Brain microvascular endothelial cell (primary cell): ENCODE measurements around the gene TIAM2.
A peak's percentile ranks its signal among the peaks of the same experiment; 100 is the strongest.

ENCODE experiments used
- DNase-seq: peaks from one replicate; pipeline ENCODE4 v3.0.0-alpha.2; 2020
- H3K27ac ChIP-seq: fragments of 250-450 bp; sonication (Bioruptor Pico); 2 replicates; pipeline ENCODE4 v1.5.1; 2020; ENCODE audit warnings: mild to moderate bottlenecking, moderate library complexity
- H3K27me3 ChIP-seq: fragments of 250-450 bp; sonication (Bioruptor Pico); replicated peaks from 2 replicates; pipeline ENCODE4 v1.5.1; 2020; ENCODE audit warnings: mild to moderate bottlenecking
- H3K36me3 ChIP-seq: fragments of 250-450 bp; sonication (Bioruptor Pico); replicated peaks from 2 replicates; pipeline ENCODE4 v1.5.1; 2020; ENCODE audit warnings: mild to moderate bottlenecking
- H3K4me3 ChIP-seq: 2 replicates; pipeline ENCODE4 v1.5.1; 2011; ENCODE audit warnings: low read depth, mild to moderate bottlenecking, control low read depth, low read length, moderate library complexity
- in situ Hi-C: cut with HindIII; loops from 2 replicates; pipeline ENCODE4 v1.10.0; 2017; ENCODE audit warnings: low sequenced_read_pairs, low pct_ligation_motif_present
- TF ChIP-seq, protein P1 (sequence below): IDR thresholded peaks from 2 replicates; pipeline ENCODE4 v1.5.1; 2011; ENCODE audit warnings: low read depth, mild to moderate bottlenecking, moderate library complexity, low read length, control low read depth, inconsistent platforms; ENCODE audit errors: missing control alignments

The TIAM2 gene

GRCh38 chr6:155248008-155249001, 253.2 kb downstream of the TIAM2 start:
- no peaks in the 10 kb centered on the region for H3K27me3 ChIP-seq
- in situ Hi-C loops, result no loop called here
- peak; percentile 90 for DNase-seq
- H3K36me3 ChIP-seq, result peaks cover 5% of the 10 kb centered on the region
- H3K27ac ChIP-seq, result peak overlapping the region; percentile 94
- TF ChIP-seq, protein P1, sequence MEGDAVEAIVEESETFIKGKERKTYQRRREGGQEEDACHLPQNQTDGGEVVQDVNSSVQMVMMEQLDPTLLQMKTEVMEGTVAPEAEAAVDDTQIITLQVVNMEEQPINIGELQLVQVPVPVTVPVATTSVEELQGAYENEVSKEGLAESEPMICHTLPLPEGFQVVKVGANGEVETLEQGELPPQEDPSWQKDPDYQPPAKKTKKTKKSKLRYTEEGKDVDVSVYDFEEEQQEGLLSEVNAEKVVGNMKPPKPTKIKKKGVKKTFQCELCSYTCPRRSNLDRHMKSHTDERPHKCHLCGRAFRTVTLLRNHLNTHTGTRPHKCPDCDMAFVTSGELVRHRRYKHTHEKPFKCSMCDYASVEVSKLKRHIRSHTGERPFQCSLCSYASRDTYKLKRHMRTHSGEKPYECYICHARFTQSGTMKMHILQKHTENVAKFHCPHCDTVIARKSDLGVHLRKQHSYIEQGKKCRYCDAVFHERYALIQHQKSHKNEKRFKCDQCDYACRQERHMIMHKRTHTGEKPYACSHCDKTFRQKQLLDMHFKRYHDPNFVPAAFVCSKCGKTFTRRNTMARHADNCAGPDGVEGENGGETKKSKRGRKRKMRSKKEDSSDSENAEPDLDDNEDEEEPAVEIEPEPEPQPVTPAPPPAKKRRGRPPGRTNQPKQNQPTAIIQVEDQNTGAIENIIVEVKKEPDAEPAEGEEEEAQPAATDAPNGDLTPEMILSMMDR, result peak; percentile 87
- H3K4me3 ChIP-seq, result no peak overlapping the region

GRCh38 chr6:155250701-155251381, 255.7 kb downstream of the TIAM2 start:
- H3K36me3 ChIP-seq, result peaks cover 22% of the 10 kb centered on the region
- no peak for DNase-seq
- in situ Hi-C loops, result loop anchor here (25.0 kb wide), 1 partner anchor 314 kb away; no protein-coding TSS in a partner anchor
- H3K4me3 ChIP-seq, result no peak overlapping the region
- H3K27ac ChIP-seq, result no peak overlapping the region
- TF ChIP-seq, protein P1, result no peak
- no peaks in the 10 kb centered on the region for H3K27me3 ChIP-seq

GRCh38 chr6:155252581-155252980, 257.5 kb downstream of the TIAM2 start:
- no peak for DNase-seq
- TF ChIP-seq, protein P1, result no peak
- Histone ChIP-seq H3K4me3 (no peak overlapping the region), H3K36me3 (peaks cover 29% of the 10 kb centered on the region), H3K27ac (no peak overlapping the region), H3K27me3 (no peaks in the 10 kb centered on the region)
- in situ Hi-C loops, result loop anchor here (25.0 kb wide), 1 partner anchor 315 kb away; no protein-coding TSS in a partner anchor

DNA sequence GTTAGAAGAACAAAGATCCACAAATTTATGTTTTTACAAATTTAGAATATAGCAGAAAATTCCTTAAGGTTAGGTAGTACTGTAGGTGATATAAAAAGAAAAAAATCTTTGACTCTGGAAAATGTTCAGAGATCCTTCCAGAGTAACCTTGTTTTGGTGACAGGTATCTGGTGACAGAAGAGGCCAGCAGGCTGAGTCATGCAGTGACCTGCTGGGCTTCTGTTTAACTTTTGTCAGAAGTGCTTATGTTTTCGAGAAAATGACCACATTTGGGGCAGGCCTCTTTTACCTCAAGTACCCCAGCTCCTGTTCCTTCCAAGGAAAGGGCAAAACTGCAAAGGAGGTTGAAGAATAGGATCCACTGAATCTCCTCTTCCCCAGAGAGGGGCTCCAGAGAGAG, 258.2 kb downstream of the TIAM2 start:
- TF ChIP-seq, protein P1, result no peak
- DNase-seq, result no peak
- Histone ChIP-seq H3K36me3 (peaks cover 33% of the 10 kb centered on the region), H3K27ac (no peak overlapping the region), H3K27me3 (no peaks in the 10 kb centered on the region), H3K4me3 (no peak overlapping the region)
- in situ Hi-C loops, result loop anchor here (25.0 kb wide), 1 partner anchor 316 kb away; no protein-coding TSS in a partner anchor

DNA sequence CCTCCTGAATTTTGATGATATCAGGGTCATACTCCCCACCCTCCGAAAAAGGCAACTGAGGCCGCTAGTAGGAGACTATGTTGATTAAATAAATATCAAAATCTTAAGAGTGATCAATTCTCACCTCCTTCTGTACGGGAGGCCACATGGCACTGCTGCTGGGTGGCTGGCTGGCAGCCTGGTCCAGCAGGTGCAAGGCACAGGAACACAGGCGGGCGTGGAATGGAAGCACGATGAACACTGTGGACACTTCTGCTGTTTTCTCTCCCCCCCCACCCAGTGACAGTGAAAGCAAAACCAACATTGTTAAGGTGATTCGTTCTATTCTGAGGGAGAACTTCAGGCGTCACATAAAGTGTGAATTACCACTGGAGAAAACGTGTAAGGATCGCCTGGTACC, 259.0 kb downstream of the TIAM2 start:
- H3K36me3 ChIP-seq, result peaks cover 38% of the 10 kb centered on the region
- in situ Hi-C loops, result loop anchor here (25.0 kb wide), 1 partner anchor 317 kb away; no protein-coding TSS in a partner anchor
- TF ChIP-seq, protein P1, result no peak

More for the DNA sequence above, 259.0 kb downstream of the TIAM2 start:
- no peak overlapping the region for H3K4me3 ChIP-seq
- DNase-seq, result no peak
- H3K27ac ChIP-seq, result no peak overlapping the region
- no peaks in the 10 kb centered on the region for H3K27me3 ChIP-seq
